NB4 (cell line): Measurements from ENCODE around the gene DEUP1.

Experiments used
- DNase-seq: peaks from one replicate; pipeline ENCODE4 v3.0.0; 2010; ENCODE audit warnings: low read depth
- H3K4me3 ChIP-seq: one replicate; pipeline ENCODE4 v1.5.1; 2011; ENCODE audit warnings: mild to moderate bottlenecking, low read depth, low read length, moderate library complexity
- MYC ChIP-seq: IDR thresholded peaks from 2 replicates; pipeline ENCODE4 v1.6.1; 2011; ENCODE audit warnings: low read depth, low read length
- POLR2A ChIP-seq: IDR thresholded peaks from 2 replicates; pipeline ENCODE4 v1.6.1; 2011; ENCODE audit warnings: mild to moderate bottlenecking; ENCODE audit not compliant: insufficient read length; ENCODE audit errors: extremely low read depth
- TF ChIP-seq, protein P1 (sequence below): IDR thresholded peaks from 2 replicates; pipeline ENCODE4 v1.6.1; 2011; ENCODE audit warnings: low read depth, low read length
- TF ChIP-seq, protein P2 (sequence below): IDR thresholded peaks from one replicate; pipeline ENCODE4 v1.5.1; 2012; ENCODE audit warnings: low read depth, low read length

The DEUP1 gene

DNA sequence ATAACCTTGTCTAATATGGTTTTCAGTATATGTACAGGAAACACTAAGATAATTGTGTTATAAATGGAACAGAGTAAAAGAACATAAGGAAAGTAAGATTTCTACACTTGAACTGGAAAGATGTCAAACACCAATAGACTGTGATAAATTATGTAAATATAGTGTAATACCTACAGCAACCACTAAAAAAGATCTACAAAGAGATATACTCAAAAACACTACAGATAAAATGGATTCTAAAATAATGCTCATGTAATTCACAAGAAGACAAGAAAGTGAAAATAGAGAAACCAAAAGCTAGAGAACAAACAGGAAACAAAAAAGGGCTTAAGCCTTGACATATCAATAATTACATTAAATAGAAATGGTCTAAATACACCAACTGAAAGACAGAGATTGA, 30.9 kb downstream of the DEUP1 start:
- TF ChIP-seq POLR2A (no peak), MYC (no peak)
- TF ChIP-seq, protein P1, sequence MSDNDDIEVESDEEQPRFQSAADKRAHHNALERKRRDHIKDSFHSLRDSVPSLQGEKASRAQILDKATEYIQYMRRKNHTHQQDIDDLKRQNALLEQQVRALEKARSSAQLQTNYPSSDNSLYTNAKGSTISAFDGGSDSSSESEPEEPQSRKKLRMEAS = no peak
- TF ChIP-seq, protein P2, sequence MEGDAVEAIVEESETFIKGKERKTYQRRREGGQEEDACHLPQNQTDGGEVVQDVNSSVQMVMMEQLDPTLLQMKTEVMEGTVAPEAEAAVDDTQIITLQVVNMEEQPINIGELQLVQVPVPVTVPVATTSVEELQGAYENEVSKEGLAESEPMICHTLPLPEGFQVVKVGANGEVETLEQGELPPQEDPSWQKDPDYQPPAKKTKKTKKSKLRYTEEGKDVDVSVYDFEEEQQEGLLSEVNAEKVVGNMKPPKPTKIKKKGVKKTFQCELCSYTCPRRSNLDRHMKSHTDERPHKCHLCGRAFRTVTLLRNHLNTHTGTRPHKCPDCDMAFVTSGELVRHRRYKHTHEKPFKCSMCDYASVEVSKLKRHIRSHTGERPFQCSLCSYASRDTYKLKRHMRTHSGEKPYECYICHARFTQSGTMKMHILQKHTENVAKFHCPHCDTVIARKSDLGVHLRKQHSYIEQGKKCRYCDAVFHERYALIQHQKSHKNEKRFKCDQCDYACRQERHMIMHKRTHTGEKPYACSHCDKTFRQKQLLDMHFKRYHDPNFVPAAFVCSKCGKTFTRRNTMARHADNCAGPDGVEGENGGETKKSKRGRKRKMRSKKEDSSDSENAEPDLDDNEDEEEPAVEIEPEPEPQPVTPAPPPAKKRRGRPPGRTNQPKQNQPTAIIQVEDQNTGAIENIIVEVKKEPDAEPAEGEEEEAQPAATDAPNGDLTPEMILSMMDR = no peak
- H3K4me3 ChIP-seq = no peak overlapping the region
- DNase-seq = no peak

DNA sequence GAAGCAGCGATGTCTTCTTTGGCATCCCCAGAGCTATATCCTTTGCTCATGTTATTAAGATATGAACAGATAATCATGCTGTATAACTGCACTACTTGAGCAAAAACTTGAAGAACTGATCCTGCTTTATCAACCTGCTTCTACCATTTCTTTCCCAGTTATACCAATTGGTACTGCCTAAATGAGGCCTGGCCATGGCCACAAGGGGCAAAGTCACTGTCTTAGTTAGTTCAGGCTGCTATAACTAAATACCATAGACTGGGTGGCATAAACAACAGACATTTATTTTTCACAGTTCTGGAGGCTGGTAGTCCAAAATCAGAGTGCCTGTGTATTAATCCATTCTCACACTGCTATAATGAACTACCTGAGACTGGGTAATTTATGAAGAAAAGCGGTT, 37.5 kb downstream of the DEUP1 start:
- no peak for DNase-seq
- no peak for TF ChIP-seq MYC
- TF ChIP-seq, protein P2 = no peak
- TF ChIP-seq, protein P1 = no peak
- no peak for TF ChIP-seq POLR2A
- H3K4me3 ChIP-seq = no peak overlapping the region

DNA sequence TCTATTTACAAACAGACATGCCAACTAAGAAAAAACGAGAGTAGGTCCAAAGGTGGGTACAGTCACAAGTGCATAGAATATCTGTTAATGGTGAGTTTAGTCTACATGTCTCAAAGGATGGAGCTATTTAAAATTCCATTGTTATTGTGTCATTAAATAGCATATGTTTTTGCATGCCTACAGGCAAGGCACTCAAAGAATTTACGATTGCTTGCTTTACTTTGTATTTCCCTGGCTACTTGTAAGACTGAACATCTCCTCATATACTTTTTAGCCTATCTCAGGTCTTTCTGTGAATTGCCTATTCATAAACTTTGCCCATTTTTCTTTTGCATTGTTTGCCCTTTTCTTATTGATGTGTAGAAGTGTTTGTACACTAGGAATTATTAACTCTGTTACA, 39.7 kb downstream of the DEUP1 start:
- H3K4me3 ChIP-seq = no peak overlapping the region
- TF ChIP-seq MYC = no peak
- TF ChIP-seq POLR2A = no peak
- TF ChIP-seq, protein P1 = no peak
- TF ChIP-seq, protein P2 = no peak
- no peak for DNase-seq

DNA sequence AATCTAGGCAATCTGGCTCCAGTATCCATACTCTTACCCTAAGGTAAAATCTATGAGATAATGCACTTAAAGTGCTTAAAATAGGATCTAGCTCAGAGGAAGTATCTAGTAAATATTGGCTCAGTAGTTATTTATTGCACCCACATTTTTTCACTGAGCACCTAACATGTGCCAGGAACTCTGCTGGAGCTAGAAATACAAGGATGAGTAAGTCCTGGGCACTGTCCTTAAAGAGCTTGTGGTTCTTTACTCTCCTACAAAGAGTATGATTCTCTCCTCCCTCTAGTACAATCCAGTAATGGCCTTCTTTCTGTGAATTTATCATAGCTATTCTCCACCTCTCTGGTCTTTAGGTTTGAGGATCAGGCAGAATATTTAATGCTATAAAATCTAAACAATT, 59.2 kb downstream of the DEUP1 start:
- TF ChIP-seq POLR2A = no peak
- no peak for TF ChIP-seq MYC
- TF ChIP-seq, protein P1 = no peak
- no peak for DNase-seq
- no peak overlapping the region for H3K4me3 ChIP-seq

DNA sequence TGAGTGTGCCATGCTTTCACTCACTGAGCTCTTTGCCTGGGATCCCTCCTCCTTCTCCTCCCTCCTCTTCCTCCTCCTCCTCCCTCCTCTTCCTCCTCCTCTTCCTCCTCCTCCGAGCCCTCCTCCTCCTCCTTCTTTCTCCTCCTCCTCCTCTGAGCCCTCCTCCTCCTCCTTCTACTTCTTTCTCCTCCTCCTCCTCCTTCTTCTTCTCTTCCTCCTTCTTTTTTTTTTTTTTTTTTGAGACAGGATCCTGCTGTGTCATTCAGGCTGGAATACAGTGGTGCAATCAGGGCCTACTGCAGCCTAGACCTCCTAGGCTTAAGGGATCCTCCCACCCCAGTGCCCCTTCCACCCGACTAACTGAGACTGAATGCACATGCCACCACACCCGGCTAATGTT, 62.3 kb downstream of the DEUP1 start:
- TF ChIP-seq POLR2A (no peak), MYC (no peak)
- TF ChIP-seq, protein P2 = no peak
- TF ChIP-seq, protein P1 = no peak
- DNase-seq = no peak
- no peak overlapping the region for H3K4me3 ChIP-seq

DNA sequence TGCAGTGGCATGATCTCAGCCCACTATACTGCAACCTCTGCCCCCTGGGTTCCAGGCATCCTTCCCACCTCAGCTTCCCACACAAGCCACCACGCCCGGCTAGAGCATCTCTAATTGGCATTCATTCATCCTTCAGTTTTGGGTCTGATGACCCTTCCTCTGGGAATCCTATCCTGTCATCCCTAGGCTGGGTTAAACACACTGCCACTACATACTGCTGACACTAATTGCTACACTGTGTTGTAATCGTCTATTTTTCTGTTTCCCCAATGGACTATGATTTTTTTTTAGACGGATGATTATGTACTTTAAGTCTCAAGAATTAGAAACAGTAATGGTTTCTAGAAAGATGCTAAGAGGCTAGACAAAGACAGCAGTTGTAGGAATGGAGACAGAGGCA, 62.8 kb downstream of the DEUP1 start:
- no peak overlapping the region for H3K4me3 ChIP-seq
- TF ChIP-seq MYC (no peak), POLR2A (no peak)
- TF ChIP-seq, protein P2 = no peak
- TF ChIP-seq, protein P1 = no peak
- no peak for DNase-seq
